ENCODE data around the gene DNAI7. TPM values are rescaled to one million over a fixed set of nuclear protein-coding genes. Genes with fewer than 3 reads are reported as not detected.

The DNAI7 gene
- total RNA-seq, 1 donor from 2014 or later: 1.1 TPM

- TF ChIP-seq CTCF (IDR thresholded peaks at IDR 0.05; ENCODE audit: borderline replicate concordance): no peak
- Histone ChIP-seq H3K9me3 (replicated peaks) (no peaks in the 10 kb centered on the region), H3K27ac (replicated peaks) (no peak overlapping the region), H3K27me3 (ENCODE audit: low read depth) (no peaks in the 10 kb centered on the region), H3K36me3 (peaks cover 8% of the 10 kb centered on the region), H3K4me3 (no peak overlapping the region), H3K4me1 (peaks cover 8% of the 10 kb centered on the region)
- intact Hi-C loops (cut with micrococcal nuclease): no loop called here
- DNase-seq: no peak
These were observed 41.2 kb upstream of the DNAI7 start for GRCh38 chr12:25236190-25236589.

GRCh38 chr12:25213338-25213737, 18.4 kb upstream of the DNAI7 start:
- Histone ChIP-seq H3K4me3 (no peak overlapping the region), H3K27me3 (ENCODE audit: low read depth) (no peaks in the 10 kb centered on the region), H3K36me3 (peaks cover 34% of the 10 kb centered on the region), H3K4me1 (peaks cover 20% of the 10 kb centered on the region), H3K9me3 (replicated peaks) (no peaks in the 10 kb centered on the region), H3K27ac (replicated peaks) (no peak overlapping the region)
- TF ChIP-seq CTCF (IDR thresholded peaks at IDR 0.05; ENCODE audit: borderline replicate concordance): no peak
- intact Hi-C loops (cut with micrococcal nuclease): no loop called here
- DNase-seq: no peak

GRCh38 chr12:25208554-25208953, 13.6 kb upstream of the DNAI7 start:
- peaks cover 70% of the 10 kb centered on the region for H3K36me3 ChIP-seq
- intact Hi-C loops (cut with micrococcal nuclease): no loop called here
- no peak for DNase-seq
- H3K4me1 ChIP-seq: no peaks in the 10 kb centered on the region
- no peak overlapping the region for H3K4me3 ChIP-seq
- no peak for TF ChIP-seq CTCF (IDR thresholded peaks at IDR 0.05; ENCODE audit: borderline replicate concordance)
- no peak overlapping the region for H3K27ac ChIP-seq (replicated peaks)
- H3K9me3 ChIP-seq (replicated peaks): no peaks in the 10 kb centered on the region
- no peaks in the 10 kb centered on the region for H3K27me3 ChIP-seq (ENCODE audit: low read depth)

- Histone ChIP-seq H3K9me3 (replicated peaks) (no peaks in the 10 kb centered on the region), H3K27ac (replicated peaks) (no peak overlapping the region), H3K4me3 (no peak overlapping the region), H3K4me1 (peaks cover 4% of the 10 kb centered on the region), H3K27me3 (ENCODE audit: low read depth) (no peaks in the 10 kb centered on the region), H3K36me3 (peaks cover 70% of the 10 kb centered on the region)
- TF ChIP-seq CTCF (IDR thresholded peaks at IDR 0.05; ENCODE audit: borderline replicate concordance): no peak
- intact Hi-C loops (cut with micrococcal nuclease): no loop called here
- no peak for DNase-seq
These were observed 12.9 kb upstream of the DNAI7 start for GRCh38 chr12:25207846-25208245.

GRCh38 chr12:25207411-25207810, 12.5 kb upstream of the DNAI7 start:
- Histone ChIP-seq H3K4me3 (no peak overlapping the region), H3K36me3 (peaks cover 66% of the 10 kb centered on the region), H3K9me3 (replicated peaks) (no peaks in the 10 kb centered on the region), H3K27me3 (ENCODE audit: low read depth) (no peaks in the 10 kb centered on the region), H3K4me1 (peaks cover 4% of the 10 kb centered on the region), H3K27ac (replicated peaks) (no peak overlapping the region)
- DNase-seq: no peak
- no peak for TF ChIP-seq CTCF (IDR thresholded peaks at IDR 0.05; ENCODE audit: borderline replicate concordance)
- intact Hi-C loops (cut with micrococcal nuclease): no loop called here

- no peak for DNase-seq
- TF ChIP-seq CTCF (IDR thresholded peaks at IDR 0.05; ENCODE audit: borderline replicate concordance): no peak
These were observed 7.2 kb upstream of the DNAI7 start for GRCh38 chr12:25202137-25202536.

More at GRCh38 chr12:25202137-25202536, 7.2 kb upstream of the DNAI7 start:
- no peaks in the 10 kb centered on the region for H3K9me3 ChIP-seq (replicated peaks)
- H3K27me3 ChIP-seq (ENCODE audit: low read depth): no peaks in the 10 kb centered on the region
- H3K4me1 ChIP-seq: peaks cover 33% of the 10 kb centered on the region
- H3K4me3 ChIP-seq: no peak overlapping the region
- H3K27ac ChIP-seq (replicated peaks): no peak overlapping the region
- intact Hi-C loops (cut with micrococcal nuclease): no loop called here
- H3K36me3 ChIP-seq: peaks cover 34% of the 10 kb centered on the region

Data from left ventricle myocardium inferior (tissue), 1 donor.